ENCODE results near the gene MOGAT3.

DNA sequence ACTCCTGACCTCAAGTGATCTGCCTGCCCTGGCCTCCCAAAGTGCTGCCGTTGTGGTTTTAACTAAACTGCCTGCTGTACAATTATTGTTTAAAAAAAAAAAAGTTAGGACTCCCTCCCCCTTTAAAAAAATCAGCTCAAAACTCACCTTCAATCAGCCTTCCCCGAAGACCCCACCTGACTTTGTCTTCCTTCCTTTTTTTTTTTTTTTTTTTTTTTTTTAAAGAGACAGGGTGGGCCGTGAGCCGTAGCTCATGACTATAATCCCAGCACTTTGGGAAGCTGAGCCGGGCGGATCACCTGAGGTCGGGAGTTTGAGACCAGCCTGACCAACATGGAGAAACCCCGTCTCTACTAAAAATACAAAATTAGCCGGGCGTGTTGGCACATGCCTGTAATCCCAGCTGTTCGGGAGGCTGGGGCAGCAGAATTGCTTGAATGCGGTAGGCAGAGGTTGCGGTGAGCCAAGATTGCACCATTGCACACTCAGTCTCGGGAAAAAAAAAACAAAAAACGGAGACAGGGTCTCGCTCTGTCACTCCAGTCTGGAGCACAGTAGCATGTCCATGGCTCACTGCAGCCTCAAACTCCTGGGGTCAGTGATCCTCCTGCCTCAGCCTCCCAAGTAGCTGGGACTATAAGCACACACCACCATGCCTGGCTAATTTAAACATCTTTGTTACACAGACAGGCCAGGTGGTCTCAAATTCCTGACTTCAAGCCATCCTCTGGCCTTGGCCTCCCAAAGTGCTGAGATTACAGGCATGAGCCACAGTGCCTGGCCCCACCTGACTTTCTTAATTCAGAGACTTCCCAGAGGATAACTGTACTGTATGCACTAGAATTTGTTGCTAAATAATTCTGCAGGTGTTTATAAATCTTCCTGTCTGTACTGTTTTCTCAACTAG is 40.9 kb upstream of the MOGAT3 start:
- TF ChIP-seq, protein P1, sequence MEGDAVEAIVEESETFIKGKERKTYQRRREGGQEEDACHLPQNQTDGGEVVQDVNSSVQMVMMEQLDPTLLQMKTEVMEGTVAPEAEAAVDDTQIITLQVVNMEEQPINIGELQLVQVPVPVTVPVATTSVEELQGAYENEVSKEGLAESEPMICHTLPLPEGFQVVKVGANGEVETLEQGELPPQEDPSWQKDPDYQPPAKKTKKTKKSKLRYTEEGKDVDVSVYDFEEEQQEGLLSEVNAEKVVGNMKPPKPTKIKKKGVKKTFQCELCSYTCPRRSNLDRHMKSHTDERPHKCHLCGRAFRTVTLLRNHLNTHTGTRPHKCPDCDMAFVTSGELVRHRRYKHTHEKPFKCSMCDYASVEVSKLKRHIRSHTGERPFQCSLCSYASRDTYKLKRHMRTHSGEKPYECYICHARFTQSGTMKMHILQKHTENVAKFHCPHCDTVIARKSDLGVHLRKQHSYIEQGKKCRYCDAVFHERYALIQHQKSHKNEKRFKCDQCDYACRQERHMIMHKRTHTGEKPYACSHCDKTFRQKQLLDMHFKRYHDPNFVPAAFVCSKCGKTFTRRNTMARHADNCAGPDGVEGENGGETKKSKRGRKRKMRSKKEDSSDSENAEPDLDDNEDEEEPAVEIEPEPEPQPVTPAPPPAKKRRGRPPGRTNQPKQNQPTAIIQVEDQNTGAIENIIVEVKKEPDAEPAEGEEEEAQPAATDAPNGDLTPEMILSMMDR (conservative IDR thresholded peaks at IDR 0.05; ENCODE audit: low read depth in 2 of 2), result no peak
- TF ChIP-seq ZNF114 (CRISPR knock-in tag; IDR thresholded peaks at IDR 0.05), result no peak
- TF ChIP-seq EZH2phosphoT487 (IDR thresholded peaks at IDR 0.05; ENCODE audit: unreplicated experiment), result no peak
- no peak for TF ChIP-seq EZH2 (IDR thresholded peaks at IDR 0.05; ENCODE audit: low read depth, unreplicated experiment)
- no peak for TF ChIP-seq POLR2AphosphoS5 (IDR thresholded peaks at IDR 0.05; ENCODE audit: low read depth)
- TF ChIP-seq, protein P2, sequence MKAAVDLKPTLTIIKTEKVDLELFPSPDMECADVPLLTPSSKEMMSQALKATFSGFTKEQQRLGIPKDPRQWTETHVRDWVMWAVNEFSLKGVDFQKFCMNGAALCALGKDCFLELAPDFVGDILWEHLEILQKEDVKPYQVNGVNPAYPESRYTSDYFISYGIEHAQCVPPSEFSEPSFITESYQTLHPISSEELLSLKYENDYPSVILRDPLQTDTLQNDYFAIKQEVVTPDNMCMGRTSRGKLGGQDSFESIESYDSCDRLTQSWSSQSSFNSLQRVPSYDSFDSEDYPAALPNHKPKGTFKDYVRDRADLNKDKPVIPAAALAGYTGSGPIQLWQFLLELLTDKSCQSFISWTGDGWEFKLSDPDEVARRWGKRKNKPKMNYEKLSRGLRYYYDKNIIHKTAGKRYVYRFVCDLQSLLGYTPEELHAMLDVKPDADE (IDR thresholded peaks at IDR 0.05), result no peak
- no peak for TF ChIP-seq NANOG (IDR thresholded peaks at IDR 0.05; ENCODE audit: borderline replicate concordance)
- no peak for TF ChIP-seq CREB1 (CRISPR knock-in tag; IDR thresholded peaks at IDR 0.05; ENCODE audit: low read depth)
- TF ChIP-seq, protein P3, sequence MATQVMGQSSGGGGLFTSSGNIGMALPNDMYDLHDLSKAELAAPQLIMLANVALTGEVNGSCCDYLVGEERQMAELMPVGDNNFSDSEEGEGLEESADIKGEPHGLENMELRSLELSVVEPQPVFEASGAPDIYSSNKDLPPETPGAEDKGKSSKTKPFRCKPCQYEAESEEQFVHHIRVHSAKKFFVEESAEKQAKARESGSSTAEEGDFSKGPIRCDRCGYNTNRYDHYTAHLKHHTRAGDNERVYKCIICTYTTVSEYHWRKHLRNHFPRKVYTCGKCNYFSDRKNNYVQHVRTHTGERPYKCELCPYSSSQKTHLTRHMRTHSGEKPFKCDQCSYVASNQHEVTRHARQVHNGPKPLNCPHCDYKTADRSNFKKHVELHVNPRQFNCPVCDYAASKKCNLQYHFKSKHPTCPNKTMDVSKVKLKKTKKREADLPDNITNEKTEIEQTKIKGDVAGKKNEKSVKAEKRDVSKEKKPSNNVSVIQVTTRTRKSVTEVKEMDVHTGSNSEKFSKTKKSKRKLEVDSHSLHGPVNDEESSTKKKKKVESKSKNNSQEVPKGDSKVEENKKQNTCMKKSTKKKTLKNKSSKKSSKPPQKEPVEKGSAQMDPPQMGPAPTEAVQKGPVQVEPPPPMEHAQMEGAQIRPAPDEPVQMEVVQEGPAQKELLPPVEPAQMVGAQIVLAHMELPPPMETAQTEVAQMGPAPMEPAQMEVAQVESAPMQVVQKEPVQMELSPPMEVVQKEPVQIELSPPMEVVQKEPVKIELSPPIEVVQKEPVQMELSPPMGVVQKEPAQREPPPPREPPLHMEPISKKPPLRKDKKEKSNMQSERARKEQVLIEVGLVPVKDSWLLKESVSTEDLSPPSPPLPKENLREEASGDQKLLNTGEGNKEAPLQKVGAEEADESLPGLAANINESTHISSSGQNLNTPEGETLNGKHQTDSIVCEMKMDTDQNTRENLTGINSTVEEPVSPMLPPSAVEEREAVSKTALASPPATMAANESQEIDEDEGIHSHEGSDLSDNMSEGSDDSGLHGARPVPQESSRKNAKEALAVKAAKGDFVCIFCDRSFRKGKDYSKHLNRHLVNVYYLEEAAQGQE (IDR thresholded peaks at IDR 0.05; ENCODE audit: unreplicated experiment), result no peak
- no peak for TF ChIP-seq ZNF331 (CRISPR knock-in tag; IDR thresholded peaks at IDR 0.05; ENCODE audit: low read depth)
- no peak for TF ChIP-seq STAT1 (IDR thresholded peaks at IDR 0.05; ENCODE audit: unreplicated experiment)
- no peak for TF ChIP-seq JUNB (IDR thresholded peaks at IDR 0.05; ENCODE audit: unreplicated experiment)
- TF ChIP-seq, protein P4, sequence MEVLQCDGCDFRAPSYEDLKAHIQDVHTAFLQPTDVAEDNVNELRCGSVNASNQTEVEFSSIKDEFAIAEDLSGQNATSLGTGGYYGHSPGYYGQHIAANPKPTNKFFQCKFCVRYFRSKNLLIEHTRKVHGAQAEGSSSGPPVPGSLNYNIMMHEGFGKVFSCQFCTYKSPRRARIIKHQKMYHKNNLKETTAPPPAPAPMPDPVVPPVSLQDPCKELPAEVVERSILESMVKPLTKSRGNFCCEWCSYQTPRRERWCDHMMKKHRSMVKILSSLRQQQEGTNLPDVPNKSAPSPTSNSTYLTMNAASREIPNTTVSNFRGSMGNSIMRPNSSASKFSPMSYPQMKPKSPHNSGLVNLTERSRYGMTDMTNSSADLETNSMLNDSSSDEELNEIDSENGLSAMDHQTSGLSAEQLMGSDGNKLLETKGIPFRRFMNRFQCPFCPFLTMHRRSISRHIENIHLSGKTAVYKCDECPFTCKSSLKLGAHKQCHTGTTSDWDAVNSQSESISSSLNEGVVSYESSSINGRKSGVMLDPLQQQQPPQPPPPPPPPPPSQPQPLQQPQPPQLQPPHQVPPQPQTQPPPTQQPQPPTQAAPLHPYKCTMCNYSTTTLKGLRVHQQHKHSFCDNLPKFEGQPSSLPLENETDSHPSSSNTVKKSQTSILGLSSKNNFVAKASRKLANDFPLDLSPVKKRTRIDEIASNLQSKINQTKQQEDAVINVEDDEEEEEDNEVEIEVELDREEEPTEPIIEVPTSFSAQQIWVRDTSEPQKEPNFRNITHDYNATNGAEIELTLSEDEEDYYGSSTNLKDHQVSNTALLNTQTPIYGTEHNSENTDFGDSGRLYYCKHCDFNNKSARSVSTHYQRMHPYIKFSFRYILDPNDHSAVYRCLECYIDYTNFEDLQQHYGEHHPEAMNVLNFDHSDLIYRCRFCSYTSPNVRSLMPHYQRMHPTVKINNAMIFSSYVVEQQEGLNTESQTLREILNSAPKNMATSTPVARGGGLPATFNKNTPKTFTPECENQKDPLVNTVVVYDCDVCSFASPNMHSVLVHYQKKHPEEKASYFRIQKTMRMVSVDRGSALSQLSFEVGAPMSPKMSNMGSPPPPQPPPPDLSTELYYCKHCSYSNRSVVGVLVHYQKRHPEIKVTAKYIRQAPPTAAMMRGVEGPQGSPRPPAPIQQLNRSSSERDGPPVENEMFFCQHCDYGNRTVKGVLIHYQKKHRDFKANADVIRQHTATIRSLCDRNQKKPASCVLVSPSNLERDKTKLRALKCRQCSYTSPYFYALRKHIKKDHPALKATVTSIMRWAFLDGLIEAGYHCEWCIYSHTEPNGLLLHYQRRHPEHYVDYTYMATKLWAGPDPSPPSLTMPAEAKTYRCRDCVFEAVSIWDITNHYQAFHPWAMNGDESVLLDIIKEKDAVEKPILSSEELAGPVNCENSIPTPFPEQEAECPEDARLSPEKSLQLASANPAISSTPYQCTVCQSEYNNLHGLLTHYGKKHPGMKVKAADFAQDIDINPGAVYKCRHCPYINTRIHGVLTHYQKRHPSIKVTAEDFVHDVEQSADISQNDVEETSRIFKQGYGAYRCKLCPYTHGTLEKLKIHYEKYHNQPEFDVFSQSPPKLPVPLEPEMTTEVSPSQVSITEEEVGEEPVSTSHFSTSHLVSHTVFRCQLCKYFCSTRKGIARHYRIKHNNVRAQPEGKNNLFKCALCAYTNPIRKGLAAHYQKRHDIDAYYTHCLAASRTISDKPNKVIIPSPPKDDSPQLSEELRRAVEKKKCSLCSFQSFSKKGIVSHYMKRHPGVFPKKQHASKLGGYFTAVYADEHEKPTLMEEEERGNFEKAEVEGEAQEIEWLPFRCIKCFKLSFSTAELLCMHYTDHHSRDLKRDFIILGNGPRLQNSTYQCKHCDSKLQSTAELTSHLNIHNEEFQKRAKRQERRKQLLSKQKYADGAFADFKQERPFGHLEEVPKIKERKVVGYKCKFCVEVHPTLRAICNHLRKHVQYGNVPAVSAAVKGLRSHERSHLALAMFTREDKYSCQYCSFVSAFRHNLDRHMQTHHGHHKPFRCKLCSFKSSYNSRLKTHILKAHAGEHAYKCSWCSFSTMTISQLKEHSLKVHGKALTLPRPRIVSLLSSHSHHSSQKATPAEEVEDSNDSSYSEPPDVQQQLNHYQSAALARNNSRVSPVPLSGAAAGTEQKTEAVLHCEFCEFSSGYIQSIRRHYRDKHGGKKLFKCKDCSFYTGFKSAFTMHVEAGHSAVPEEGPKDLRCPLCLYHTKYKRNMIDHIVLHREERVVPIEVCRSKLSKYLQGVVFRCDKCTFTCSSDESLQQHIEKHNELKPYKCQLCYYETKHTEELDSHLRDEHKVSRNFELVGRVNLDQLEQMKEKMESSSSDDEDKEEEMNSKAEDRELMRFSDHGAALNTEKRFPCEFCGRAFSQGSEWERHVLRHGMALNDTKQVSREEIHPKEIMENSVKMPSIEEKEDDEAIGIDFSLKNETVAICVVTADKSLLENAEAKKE (CRISPR knock-in tag; IDR thresholded peaks at IDR 0.05), result no peak
